Mucosa of descending colon (tissue), 3 donors: ENCODE measurements around the gene CFAP74. TPM values are rescaled to one million over a fixed set of nuclear protein-coding genes. Genes with fewer than 3 reads are reported as not detected.

Source experiments
- ATAC-seq: fragments of 200-7000 bp; cut with Tn5 transposase; one replicate; pipeline ENCODE4 v1.9.1; 2020; ENCODE audit warnings: mild to moderate bottlenecking, moderate library complexity
- DNase-seq, 3 donors: peaks; one replicate each; pipeline ENCODE4 v3.0.0-alpha.2; 2020
- H3K36me3 ChIP-seq: fragments of 200-600 bp; one replicate; pipeline ENCODE4 v1.8.0; 2021; ENCODE audit warnings: low read depth, mild to moderate bottlenecking
- H3K4me1 ChIP-seq: fragments of 200-600 bp; one replicate; pipeline ENCODE4 v1.8.0; 2021; ENCODE audit warnings: low read depth, mild to moderate bottlenecking
- H3K4me3 ChIP-seq: fragments of 200-600 bp; one replicate; pipeline ENCODE4 v1.8.0; 2021; ENCODE audit warnings: mild to moderate bottlenecking
- H3K9me3 ChIP-seq: fragments of 200-600 bp; one replicate; pipeline ENCODE4 v1.8.0; 2021; ENCODE audit warnings: mild to moderate bottlenecking
- CTCF ChIP-seq: fragments of 200-600 bp; IDR thresholded peaks from one replicate; pipeline ENCODE4 v1.8.0; 2022; ENCODE audit warnings: antibody characterized with exemption, mild to moderate bottlenecking
- intact Hi-C, 2 donors: fragments of 100-400 bp; cut with DNase I in 1 of 2; cut with micrococcal nuclease in 1 of 2; formaldehyde crosslinking; loops; one replicate each; pipeline versions ENCODE4 v1.11.0 to v1.11.1; 2022; cut with DNase I, micrococcal nuclease
- total RNA-seq, 3 donors: library from RNA; stranded (reverse); fragmentation: NEBNext Ultra II Directional in 2 of 3; extraction: Animal tissue kit (Norgen Biotek cat#: 25700) in 2 of 3; gene quantifications; one replicate each; pipeline versions ENCODE4 v1.2.1 to v1.2.4, GENCODE V29; 2021 to 2023
- donor health status: DM: no; HTN: no; CAD: no; lungs with moderate emphysema.
- donor health status: DM: no; HTN: no; CAD: no.
- donor health status: DM: no; HTN: yes; CAD: no.

Gene CFAP74
- total RNA-seq, 3 donors from 2014 or later, result 0.06 to 0.13 TPM; not detected in 1

DNA sequence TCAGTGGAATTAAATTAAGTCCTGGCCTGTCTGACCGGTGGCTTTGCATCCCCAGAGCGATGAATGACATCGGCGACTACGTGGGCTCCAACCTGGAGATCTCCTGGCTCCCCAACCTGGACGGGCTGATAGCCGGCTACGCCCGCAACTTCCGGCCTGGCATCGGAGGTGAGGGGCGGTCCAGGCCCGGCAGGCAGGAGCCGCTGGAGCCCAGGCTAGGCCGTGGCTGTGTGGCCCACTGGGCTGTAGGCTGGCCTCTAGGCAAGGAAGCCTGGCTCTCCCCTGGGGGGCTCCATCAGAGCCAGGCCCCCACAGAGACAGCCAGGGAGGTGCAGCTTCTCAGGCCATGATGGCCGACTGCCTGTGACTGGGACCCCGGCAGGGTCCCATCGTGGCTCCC lies 21.3 kb upstream of the CFAP74 start:
- no peak for TF ChIP-seq CTCF
- H3K4me3 ChIP-seq, result no peak overlapping the region
- no peaks in the 10 kb centered on the region for H3K4me1 ChIP-seq
- no peaks in the 10 kb centered on the region for H3K9me3 ChIP-seq
- no peaks in the 10 kb centered on the region for H3K36me3 ChIP-seq
- no peak for DNase-seq
- no peak for ATAC-seq
- intact Hi-C loops, result no loop called here

GRCh38 chr1:2024451-2024850 lies 20.9 kb upstream of the CFAP74 start:
- no peak for TF ChIP-seq CTCF
- H3K4me1 ChIP-seq, result peaks cover 4% of the 10 kb centered on the region
- ATAC-seq (no peak), DNase-seq (no peak)
- intact Hi-C loops, result no loop called here
- no peaks in the 10 kb centered on the region for H3K9me3 ChIP-seq
- no peaks in the 10 kb centered on the region for H3K36me3 ChIP-seq
- no peak overlapping the region for H3K4me3 ChIP-seq

DNA sequence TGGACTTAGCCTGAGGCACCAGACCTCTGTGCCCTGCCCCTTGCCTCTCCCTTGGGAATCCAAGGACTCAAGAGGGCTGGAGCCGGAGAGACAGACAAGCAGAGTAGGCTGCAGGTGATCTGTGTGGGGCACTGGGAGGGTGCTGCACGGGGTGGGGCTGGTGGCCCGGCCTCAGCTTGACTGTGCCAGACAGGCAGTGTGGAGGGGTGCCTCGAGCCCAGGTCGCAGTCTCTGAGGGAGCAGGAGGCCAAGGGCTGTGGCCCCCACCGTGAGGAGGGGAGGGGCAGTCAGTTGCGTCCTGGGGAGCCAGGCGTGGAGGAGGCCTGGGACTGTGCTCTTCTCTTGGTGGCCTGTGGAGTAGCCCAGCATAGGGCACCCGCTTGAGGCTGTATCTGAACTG lies 19.6 kb upstream of the CFAP74 start:
- no peak for TF ChIP-seq CTCF
- Histone ChIP-seq H3K4me1 (peaks cover 5% of the 10 kb centered on the region), H3K36me3 (no peaks in the 10 kb centered on the region), H3K4me3 (no peak overlapping the region), H3K9me3 (no peaks in the 10 kb centered on the region)
- DNase-seq (no peak), ATAC-seq (peak; percentile 14)
- intact Hi-C loops, result no loop called here

DNA sequence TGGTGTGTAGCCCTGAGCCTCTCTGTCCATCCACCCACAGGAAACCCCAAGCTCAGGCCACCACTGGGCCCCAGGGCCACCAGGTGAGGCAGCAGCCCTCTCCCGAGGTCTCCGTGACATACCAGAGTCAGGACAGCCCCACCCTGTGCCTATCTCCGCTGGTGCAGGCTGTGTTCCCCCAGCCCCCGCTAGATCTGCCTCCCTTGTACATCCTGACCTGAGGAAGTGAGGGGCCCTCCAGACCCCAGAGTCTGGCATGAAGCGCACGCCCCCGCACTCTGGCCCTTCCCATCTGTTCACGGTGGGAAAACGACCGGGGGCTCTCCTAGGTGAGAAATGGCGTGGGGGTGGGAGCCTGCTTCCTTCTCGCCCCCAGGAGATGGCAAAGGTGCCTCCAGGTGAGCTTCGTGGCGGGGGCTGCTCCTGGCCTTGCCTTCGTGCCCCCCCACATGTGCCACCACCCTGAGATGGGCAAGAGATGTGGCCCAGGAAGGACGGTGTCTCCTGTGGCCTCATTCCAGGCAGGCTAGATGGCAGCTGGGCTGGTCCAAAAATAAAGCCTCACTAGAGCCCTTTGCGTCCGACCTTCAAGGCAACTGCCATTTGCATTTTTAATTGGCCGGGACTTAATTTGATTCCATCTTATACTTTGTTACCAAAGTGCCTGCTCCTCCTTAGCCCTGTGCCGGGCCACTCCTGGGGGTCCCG lies 18.6 kb upstream of the CFAP74 start:
- Histone ChIP-seq H3K36me3 (no peaks in the 10 kb centered on the region), H3K4me3 (no peak overlapping the region), H3K4me1 (peaks cover 5% of the 10 kb centered on the region), H3K9me3 (no peaks in the 10 kb centered on the region)
- ATAC-seq, result no peak
- intact Hi-C loops, result no loop called here
- no peak for DNase-seq
- no peak for TF ChIP-seq CTCF

DNA sequence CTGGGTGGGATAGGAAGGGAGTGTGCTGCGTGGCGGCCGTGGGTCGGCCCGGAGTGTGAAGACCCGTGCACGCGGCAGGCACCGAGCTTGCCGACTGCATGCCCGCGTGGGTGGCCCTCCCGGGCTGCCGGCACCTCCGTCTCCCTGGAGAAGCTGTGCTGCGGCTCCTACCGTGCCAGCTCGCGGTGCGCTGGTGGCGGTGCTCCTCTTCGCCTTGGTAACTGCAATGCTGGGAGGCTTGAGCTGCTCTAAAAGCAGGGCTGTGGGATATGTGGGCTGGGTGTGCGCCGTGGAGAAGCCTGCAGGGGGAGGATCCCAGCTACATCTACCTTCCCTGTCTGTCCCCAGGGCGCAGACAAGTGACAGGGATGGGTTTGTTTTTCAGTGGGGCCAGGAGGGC lies 18.0 kb upstream of the CFAP74 start:
- H3K9me3 ChIP-seq, result no peaks in the 10 kb centered on the region
- H3K4me3 ChIP-seq, result no peak overlapping the region
- DNase-seq, result no peak
- no peaks in the 10 kb centered on the region for H3K36me3 ChIP-seq
- H3K4me1 ChIP-seq, result peaks cover 5% of the 10 kb centered on the region
- ATAC-seq, result no peak
- intact Hi-C loops, result no loop called here
- TF ChIP-seq CTCF, result no peak

DNA sequence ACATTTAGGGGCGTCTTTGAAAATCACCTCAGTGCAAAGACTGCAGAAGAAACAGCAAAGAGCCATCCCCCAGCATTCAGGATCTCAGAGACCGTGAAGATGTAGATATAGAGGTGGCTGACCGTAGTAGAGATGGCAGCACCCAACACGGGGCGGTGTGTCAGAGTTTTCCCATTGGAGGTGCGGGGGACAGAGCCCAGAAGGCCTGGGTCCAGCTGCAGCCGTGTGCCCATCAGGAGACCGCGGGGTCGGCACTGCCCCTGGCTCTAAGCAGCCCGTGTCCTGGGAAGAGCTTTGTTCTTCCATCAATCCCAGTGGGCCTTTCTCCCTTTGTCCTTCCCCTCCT lies 16.7 kb upstream of the CFAP74 start:
- Histone ChIP-seq H3K4me3 (no peak overlapping the region), H3K36me3 (no peaks in the 10 kb centered on the region), H3K4me1 (peaks cover 5% of the 10 kb centered on the region), H3K9me3 (no peaks in the 10 kb centered on the region)
- no peak for TF ChIP-seq CTCF
- intact Hi-C loops, result no loop called here
- DNase-seq (no peak), ATAC-seq (no peak)
